Esophagus (tissue), 2 donors: ENCODE data around the gene GPRC5B. TPM values are rescaled to one million over a fixed set of nuclear protein-coding genes. Genes with fewer than 3 reads are reported as not detected.

ENCODE experiments used
- H3K27ac ChIP-seq, 2 donors: one replicate each; pipeline ENCODE4 v1.5.1; 2013; ENCODE audit warnings: low read depth in 2 of 2, mild to moderate bottlenecking in 2 of 2, inconsistent platforms in 1 of 2, low read length in 1 of 2, moderate library complexity in 1 of 2
- H3K27me3 ChIP-seq, 2 donors: one replicate each; pipeline ENCODE4 v1.6.1; 2013; ENCODE audit warnings: low read length in 2 of 2, control low read depth in 1 of 2, mild to moderate bottlenecking in 1 of 2; ENCODE audit not compliant: insufficient read depth in 2 of 2, control insufficient read depth in 1 of 2
- H3K36me3 ChIP-seq, 2 donors: one replicate each; pipeline ENCODE4 v1.6.1; 2013; ENCODE audit warnings: low read length in 1 of 2; ENCODE audit not compliant: control insufficient read depth in 2 of 2, insufficient read depth in 2 of 2
- H3K4me1 ChIP-seq, 2 donors: one replicate each; pipeline ENCODE4 v1.6.1; 2013; ENCODE audit warnings: low read length in 1 of 2; ENCODE audit not compliant: control insufficient read depth in 2 of 2, insufficient read depth in 2 of 2
- H3K4me3 ChIP-seq, 2 donors: one replicate each; pipeline ENCODE4 v1.5.1; 2013; ENCODE audit warnings: low read length in 2 of 2, mild to moderate bottlenecking in 2 of 2, low read depth in 1 of 2, moderate library complexity in 1 of 2
- H3K9me3 ChIP-seq, 2 donors: one replicate each; pipeline ENCODE4 v1.6.1; 2013; ENCODE audit warnings: mild to moderate bottlenecking in 2 of 2, low read depth in 1 of 2, low read length in 1 of 2, moderate library complexity in 1 of 2; ENCODE audit not compliant: control insufficient read depth in 2 of 2, insufficient read depth in 1 of 2
- WGBS, 2 donors: extraction: QIAGEN DNeasy Blood & Tissue Kit; methylation state at CpG; one replicate each; pipeline ENCODE4 v1.1.7; 2013; 5-methylcytosine and 5-hydroxymethylcytosine counted together
- polyA plus RNA-seq, 2 donors: library from polyadenylated mRNA; stranded (reverse); fragments of 200-250 nt; gene quantifications; one replicate each; pipeline ENCODE4 v1.2.3, GENCODE V29; 2013
- donor health status: healthy with polysubstance abuse.
- donor health status: Bipolar disorder and iron deficiency.

GPRC5B gene
- polyA plus RNA-seq, 2 donors = 3.6 to 4.2 TPM

DNA sequence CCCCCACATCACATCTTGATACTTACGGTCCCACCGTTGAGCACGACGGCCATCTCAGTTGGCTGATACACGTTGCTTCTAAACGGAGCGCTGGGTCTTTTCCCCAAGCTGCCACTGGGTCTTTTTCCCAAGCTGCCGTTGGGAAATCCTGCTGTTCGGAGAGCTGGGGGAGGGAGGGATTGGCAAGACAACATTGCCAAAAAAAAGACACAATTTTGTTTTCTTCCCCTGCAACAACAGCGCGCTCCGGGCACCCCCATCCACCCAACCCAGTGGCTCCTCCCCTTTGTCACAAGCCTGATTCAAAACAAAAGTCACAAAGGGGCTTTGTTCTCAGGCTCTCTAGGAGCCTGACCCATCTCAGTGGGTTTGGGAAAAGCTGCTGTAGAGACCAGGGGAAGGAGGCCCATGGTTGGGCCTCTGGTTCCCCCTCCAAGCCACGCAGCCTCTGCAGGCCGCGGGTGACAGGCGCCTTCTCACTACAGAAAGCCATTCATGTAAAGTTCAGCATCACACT is 22.8 kb downstream of the GPRC5B start:
- H3K27ac ChIP-seq = no peak overlapping the region
- peaks cover 0 to 6% of the 10 kb centered on the region in 2 donors for H3K36me3 ChIP-seq
- 81 to 82% methylated on average over 16 of the region's 16 CpGs for WGBS, 2 donors

DNA sequence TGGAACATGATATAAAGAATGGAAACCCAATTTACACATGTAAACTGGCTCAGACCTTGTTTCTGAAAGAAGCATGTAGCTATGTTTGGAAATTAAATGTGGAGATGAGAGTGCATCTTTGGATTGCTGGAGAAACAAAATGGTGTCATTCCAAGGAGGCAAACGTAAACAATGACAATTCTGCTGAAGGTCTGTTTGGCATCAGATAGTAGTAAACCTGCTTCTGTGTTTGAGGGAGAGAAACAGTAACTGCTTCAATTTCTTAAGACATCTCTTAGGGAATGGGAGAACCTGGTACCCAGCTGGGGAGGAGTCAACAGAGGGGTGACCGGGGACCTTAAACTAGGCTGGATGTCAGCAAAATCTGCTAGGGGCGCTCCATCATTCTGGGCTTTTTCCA is 23.5 kb downstream of the GPRC5B start:
- Histone ChIP-seq H3K27me3 (no peaks in the 10 kb centered on the region), H3K27ac (no peak overlapping the region), H3K4me1 (no peaks in the 10 kb centered on the region), H3K36me3 (peaks cover 0 to 6% of the 10 kb centered on the region in 2 donors), H3K4me3 (no peak overlapping the region), H3K9me3 (no peaks in the 10 kb centered on the region)
- WGBS, 2 donors = 82 to 85% methylated on average over 3 of the region's 3 CpGs

More for the DNA sequence above, 22.8 kb downstream of the GPRC5B start:
- Histone ChIP-seq H3K27me3 (no peaks in the 10 kb centered on the region), H3K4me1 (no peaks in the 10 kb centered on the region), H3K4me3 (no peak overlapping the region), H3K9me3 (no peaks in the 10 kb centered on the region)

DNA sequence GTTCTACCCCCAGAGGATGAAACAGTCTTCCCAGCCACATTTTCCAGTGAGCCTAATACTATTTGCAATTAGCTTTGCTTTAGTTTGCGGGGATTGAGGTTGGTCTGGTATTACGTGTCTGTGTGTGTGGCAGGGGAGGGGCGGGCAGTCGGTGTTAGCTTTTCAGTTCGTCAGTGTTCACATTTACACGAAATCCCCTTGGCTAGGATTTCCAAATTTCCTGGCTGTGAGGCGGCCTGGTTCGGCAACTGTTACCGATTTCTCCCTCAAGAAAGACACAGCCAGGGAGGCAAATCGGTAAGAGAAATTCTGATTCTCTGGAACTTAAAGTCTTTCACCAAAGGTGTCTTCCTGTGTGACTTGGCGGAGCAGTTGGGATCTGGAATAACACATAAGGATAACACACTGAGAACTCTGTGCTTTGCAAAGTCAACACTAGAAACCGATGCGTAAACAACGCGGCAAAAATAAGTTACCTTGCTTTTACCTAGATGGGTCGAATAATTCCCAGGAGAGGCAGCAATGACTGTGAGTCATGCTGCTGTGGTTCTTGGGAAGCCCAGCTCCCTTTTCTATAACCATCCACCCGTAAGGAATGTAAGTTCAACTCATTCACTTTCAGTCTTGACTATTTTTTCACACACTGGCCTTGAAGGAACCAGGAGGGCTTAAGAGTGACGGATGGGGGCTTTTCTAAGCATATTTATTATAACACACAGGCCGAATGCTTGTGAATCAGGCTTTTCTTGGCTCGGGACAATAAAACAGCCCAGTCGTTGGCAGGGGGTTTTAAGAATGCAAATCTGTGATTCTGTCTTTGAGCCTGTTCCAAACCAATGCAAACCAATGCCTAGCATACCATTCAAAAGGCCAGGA is 24.2 kb downstream of the GPRC5B start:
- Histone ChIP-seq H3K9me3 (no peaks in the 10 kb centered on the region), H3K4me3 (no peak overlapping the region), H3K27ac (no peak overlapping the region), H3K36me3 (peaks cover 0 to 6% of the 10 kb centered on the region in 2 donors), H3K27me3 (no peaks in the 10 kb centered on the region), H3K4me1 (no peaks in the 10 kb centered on the region)
- 49 to 66% methylated on average over 21 of the region's 21 CpGs for WGBS, 2 donors

DNA sequence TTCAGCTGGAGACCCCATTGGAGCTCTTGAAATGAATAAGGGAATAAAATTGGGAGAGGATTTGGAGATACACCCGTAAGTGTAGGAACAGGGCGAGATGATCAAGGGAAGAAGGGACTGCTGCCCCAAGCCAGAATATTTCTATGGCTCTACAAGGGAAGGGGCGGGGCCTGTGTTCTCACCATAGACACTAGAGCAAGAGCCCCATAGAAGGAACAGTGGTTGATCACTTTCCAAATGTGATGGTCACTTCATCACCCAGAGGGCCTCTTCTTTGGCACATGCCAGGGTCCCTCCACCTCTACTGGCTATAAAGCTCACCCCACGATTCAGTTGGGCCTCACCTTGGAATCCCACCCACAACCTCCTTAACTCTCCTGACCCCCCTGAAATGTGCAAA is 25.0 kb downstream of the GPRC5B start:
- Histone ChIP-seq H3K27ac (no peak overlapping the region), H3K27me3 (no peaks in the 10 kb centered on the region), H3K9me3 (no peaks in the 10 kb centered on the region), H3K4me3 (no peak overlapping the region), H3K36me3 (peaks cover 0 to 6% of the 10 kb centered on the region in 2 donors), H3K4me1 (no peaks in the 10 kb centered on the region)
- WGBS, 2 donors = 88 to 92% methylated on average over 4 of the region's 4 CpGs

DNA sequence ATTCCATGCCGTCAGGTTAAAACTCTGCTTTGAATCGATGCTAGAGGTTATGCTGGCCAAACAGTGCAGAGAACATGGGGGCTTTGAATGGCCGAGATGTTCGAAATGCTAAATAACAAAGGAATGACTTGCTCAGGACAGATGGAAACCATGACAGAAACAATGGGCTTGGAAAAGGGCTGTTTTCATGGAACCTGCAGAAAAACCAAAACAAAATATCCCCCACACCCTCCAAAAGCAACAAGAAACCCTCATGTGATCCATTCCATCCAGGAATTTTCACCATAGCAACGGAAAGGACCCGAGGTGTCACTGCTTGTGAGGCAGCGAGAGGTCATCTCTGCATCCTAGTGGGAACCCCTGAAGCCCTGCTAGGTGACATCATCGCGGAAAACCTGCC is 25.5 kb downstream of the GPRC5B start:
- Histone ChIP-seq H3K4me3 (no peak overlapping the region), H3K27ac (no peak overlapping the region), H3K4me1 (no peaks in the 10 kb centered on the region), H3K9me3 (no peaks in the 10 kb centered on the region), H3K27me3 (no peaks in the 10 kb centered on the region), H3K36me3 (peaks cover 0 to 6% of the 10 kb centered on the region in 2 donors)
- WGBS, 2 donors = 88 to 93% methylated on average over 9 of the region's 9 CpGs

DNA sequence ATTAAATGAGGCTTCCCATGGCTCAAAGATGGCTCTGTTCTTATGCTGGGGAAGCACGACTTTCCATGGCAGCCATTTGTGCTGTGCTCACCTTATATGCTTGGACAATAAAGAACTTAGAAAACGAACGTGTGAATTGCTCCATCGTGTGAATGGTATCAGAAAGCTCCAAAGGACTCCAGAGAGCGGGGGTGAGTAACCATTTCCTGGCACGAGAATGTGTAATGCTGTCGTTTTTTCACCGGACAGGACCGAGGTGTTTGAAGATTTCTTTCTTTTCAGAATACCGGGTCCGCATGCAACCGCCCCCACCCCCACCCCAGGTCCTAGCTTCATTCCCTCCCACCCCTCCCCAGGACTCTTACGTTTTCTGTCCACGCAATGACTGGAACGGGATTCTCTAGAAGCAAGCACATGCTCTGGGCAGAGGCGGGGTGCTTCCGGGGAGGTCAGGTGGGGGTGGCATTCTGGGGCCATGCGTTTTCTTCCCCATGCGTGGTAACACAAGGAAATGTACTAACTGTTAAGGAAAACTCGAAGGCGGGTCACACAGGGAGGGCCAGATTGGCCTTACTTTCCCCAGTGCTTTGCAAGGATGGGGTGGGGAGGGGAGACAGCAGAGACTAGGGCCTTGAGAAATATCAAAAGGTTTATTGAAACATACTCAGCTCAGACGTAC is 26.2 kb downstream of the GPRC5B start:
- Histone ChIP-seq H3K4me3 (no peak overlapping the region), H3K4me1 (no peaks in the 10 kb centered on the region), H3K36me3 (peaks cover 0 to 6% of the 10 kb centered on the region in 2 donors), H3K27me3 (no peaks in the 10 kb centered on the region), H3K9me3 (no peaks in the 10 kb centered on the region), H3K27ac (no peak overlapping the region)
- 83% methylated on average over 22 of the region's 22 CpGs for WGBS, 2 donors

DNA sequence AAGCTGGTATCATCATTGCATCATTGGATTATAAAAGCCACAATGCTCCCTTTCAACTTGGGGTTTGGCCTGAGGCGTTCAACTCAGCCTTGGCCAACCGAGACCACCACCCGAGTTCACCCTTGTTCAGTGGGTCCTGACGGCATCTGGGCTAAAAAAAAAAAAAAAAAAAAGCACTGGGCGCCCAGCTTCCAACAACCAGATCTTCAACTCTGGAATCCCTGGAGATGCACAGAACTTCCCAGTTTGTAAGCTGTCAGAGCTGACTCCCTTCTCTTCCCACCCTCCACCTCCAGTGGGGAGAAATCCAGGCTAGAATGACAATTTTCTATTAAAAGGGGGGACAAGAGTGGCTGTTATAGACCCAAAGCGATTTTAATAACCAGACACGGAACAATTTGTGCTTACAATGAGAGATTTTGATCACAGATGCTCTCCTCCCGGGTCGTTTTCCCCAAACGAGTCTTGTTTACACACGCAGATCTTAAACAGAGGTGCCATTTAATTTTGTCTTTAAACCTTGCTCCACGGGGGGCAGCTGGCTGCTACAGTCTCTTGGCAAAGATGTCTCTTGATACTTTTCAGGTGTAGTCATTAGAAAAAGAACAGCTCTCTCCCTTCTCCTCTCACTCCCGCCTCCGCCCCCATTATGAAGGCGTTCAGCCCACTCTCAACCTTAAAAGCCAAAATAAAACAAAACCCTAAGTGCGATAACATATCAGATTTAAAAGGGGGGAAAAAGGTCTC is 26.9 kb downstream of the GPRC5B start:
- no peaks in the 10 kb centered on the region for H3K27me3 ChIP-seq
- H3K36me3 ChIP-seq = peaks cover 0 to 6% of the 10 kb centered on the region in 2 donors
- H3K9me3 ChIP-seq = no peaks in the 10 kb centered on the region
- WGBS, 2 donors = 77 to 83% methylated on average over 16 of the region's 16 CpGs
- H3K4me1 ChIP-seq = no peaks in the 10 kb centered on the region
- H3K27ac ChIP-seq = no peak overlapping the region
- H3K4me3 ChIP-seq = no peak overlapping the region

DNA sequence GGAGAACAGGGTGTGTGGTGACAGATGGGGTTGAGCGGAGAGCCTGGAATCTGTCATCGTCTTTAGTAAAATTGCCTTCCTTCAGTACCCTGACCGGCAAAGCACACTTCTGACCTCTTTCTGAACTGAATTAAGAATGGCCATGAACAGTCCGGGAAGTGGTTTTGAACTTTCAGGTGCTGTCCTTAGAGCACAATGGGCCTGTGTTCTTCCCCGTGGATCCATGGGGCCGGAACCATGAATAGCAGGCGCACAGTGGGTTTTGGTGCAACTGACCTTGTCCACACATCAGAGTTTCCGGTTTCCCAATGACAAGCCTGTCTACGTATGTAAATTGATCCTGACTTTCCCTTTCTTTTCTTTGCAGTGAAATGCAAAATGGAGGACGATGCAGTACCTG is 28.5 kb downstream of the GPRC5B start:
- Histone ChIP-seq H3K4me1 (no peaks in the 10 kb centered on the region), H3K36me3 (peaks cover 0 to 2% of the 10 kb centered on the region in 2 donors), H3K4me3 (no peak overlapping the region), H3K27ac (no peak overlapping the region), H3K27me3 (no peaks in the 10 kb centered on the region), H3K9me3 (no peaks in the 10 kb centered on the region)
- 87 to 92% methylated on average over 10 of the region's 10 CpGs for WGBS, 2 donors

DNA sequence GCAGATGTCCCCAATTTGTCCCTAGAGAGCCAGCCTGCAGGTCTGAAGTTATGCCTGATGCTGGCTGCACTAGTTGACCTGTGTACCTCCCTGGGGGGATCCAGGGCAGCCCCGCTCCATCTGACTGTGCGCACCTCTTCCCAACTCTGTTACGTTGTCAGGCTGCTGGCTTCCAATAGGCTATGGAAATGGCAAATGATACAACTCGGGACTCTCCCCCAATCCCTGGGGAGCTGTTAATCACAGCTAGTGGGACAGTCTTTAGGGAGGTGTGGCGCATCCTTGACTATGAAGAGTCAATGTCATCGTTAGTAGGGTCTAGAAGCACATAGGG is 30.1 kb downstream of the GPRC5B start:
- H3K27me3 ChIP-seq = no peaks in the 10 kb centered on the region
- H3K4me1 ChIP-seq = no peaks in the 10 kb centered on the region
- WGBS, 2 donors = 78 to 84% methylated on average over 6 of the region's 6 CpGs
- peaks cover 0 to under 1% of the 10 kb centered on the region in 2 donors for H3K36me3 ChIP-seq
- H3K9me3 ChIP-seq = no peaks in the 10 kb centered on the region
- no peak overlapping the region for H3K4me3 ChIP-seq
- no peak overlapping the region for H3K27ac ChIP-seq
